HG03571 (cell line): ENCODE results near the gene NPFF.
"Not testable (repeated sequence)": the region's sequence is repeated elsewhere in the genome, so short reads cannot be mapped to it uniquely, and the experiment has no call there.

Source experiments
- ATAC-seq: cut with Tn5 transposase; IDR thresholded peaks from one replicate; pipeline ENCODE4 v1.9.1; 2021; ENCODE audit not compliant: unreplicated experiment

Gene NPFF

GRCh38 chr12:53506881-53507602, at the start of gene NPFF:
Gene NPFF, minus strand, starts transcription at chr12:53507484. Its CDS starts 10 bp downstream, at chr12:53507474.
- ATAC-seq, result no peak

- ATAC-seq, result no peak
These were observed 45.4 kb upstream of the NPFF start for GRCh38 chr12:53552361-53553327.

- no peak for ATAC-seq
These were observed 44.6 kb upstream of the NPFF start for GRCh38 chr12:53551889-53552291.

GRCh38 chr12:53550595-53550994, 43.3 kb upstream of the NPFF start:
- ATAC-seq, result no peak

- ATAC-seq, result not testable (repeated sequence)
These were observed 42.8 kb upstream of the NPFF start for GRCh38 chr12:53550131-53550530.

- ATAC-seq, result not testable (repeated sequence)
These were observed 41.1 kb upstream of the NPFF start for GRCh38 chr12:53548354-53548753.

GRCh38 chr12:53543539-53543938, 36.3 kb upstream of the NPFF start:
- ATAC-seq, result no peak

GRCh38 chr12:53539526-53539925, 32.2 kb upstream of the NPFF start:
- ATAC-seq, result no peak

- no peak for ATAC-seq
These were observed 31.0 kb upstream of the NPFF start for GRCh38 chr12:53538209-53538689.

- no peak for ATAC-seq
These were observed 29.7 kb upstream of the NPFF start for GRCh38 chr12:53536962-53537361.

- no peak for ATAC-seq
These were observed 26.2 kb upstream of the NPFF start for GRCh38 chr12:53533471-53533870.

- ATAC-seq, result no peak
These were observed 25.5 kb upstream of the NPFF start for GRCh38 chr12:53532524-53533445.

- ATAC-seq, result no peak
These were observed 24.7 kb upstream of the NPFF start for GRCh38 chr12:53532021-53532420.

GRCh38 chr12:53530920-53531319, 23.6 kb upstream of the NPFF start:
- no peak for ATAC-seq

GRCh38 chr12:53530061-53530460, 22.8 kb upstream of the NPFF start:
- no peak for ATAC-seq

GRCh38 chr12:53524476-53524875, 17.2 kb upstream of the NPFF start:
- ATAC-seq, result no peak

- no peak for ATAC-seq
These were observed 15.8 kb upstream of the NPFF start for GRCh38 chr12:53523131-53523530.

- no peak for ATAC-seq
These were observed 11.1 kb upstream of the NPFF start for GRCh38 chr12:53518381-53518780.

- no peak for ATAC-seq
These were observed 9.6 kb upstream of the NPFF start for GRCh38 chr12:53516758-53517455.

- no peak for ATAC-seq
These were observed 8.0 kb upstream of the NPFF start for GRCh38 chr12:53515291-53515680.
